Uterus (tissue), 4 donors: ENCODE data around the gene PSMG1. TPM values are rescaled to one million over a fixed set of nuclear protein-coding genes. Genes with fewer than 3 reads are reported as not detected.

Source experiments
- DNase-seq, 2 donors: peaks; one replicate each; pipeline ENCODE4 v3.0.0-alpha.2; 2019 to 2020
- H3K27ac ChIP-seq, 2 donors: fragments of 200-600 bp; sonication (generic); 1 replicate in 1 of 2; 2 replicates in 1 of 2; pipeline ENCODE4 v1.5.1; 2016 to 2018
- H3K27me3 ChIP-seq, 2 donors: fragments of 200-600 bp; sonication (generic); one replicate each; pipeline ENCODE4 v1.5.1; 2018 to 2019; ENCODE audit warnings: control low read depth in 1 of 2
- H3K36me3 ChIP-seq, 2 donors: fragments of 200-600 bp; sonication (generic); one replicate each; pipeline ENCODE4 v1.5.1; 2019; ENCODE audit warnings: control low read depth in 1 of 2
- H3K4me1 ChIP-seq, 2 donors: fragments of 200-600 bp; sonication (generic); one replicate each; pipeline ENCODE4 v1.5.1; 2018 to 2019; ENCODE audit warnings: control low read depth in 1 of 2
- H3K4me3 ChIP-seq, 2 donors: fragments of 200-600 bp; sonication (generic); 1 replicate in 1 of 2; 2 replicates in 1 of 2; pipeline ENCODE4 v1.5.1; 2018 to 2019; ENCODE audit warnings: mild to moderate bottlenecking in 1 of 2
- H3K9me3 ChIP-seq, 2 donors: fragments of 200-600 bp; sonication (generic); one replicate each; pipeline ENCODE4 v1.5.1; 2019; ENCODE audit warnings: control low read depth in 1 of 2
- CTCF ChIP-seq, 4 experiments: fragments of 200-600 bp in 2 of 4; fragments of 450-650 bp in 2 of 4; sonication (generic) in 2 of 4; IDR thresholded peaks; one replicate each; pipeline ENCODE4 v1.5.1; 2016 to 2019; ENCODE audit warnings: antibody characterized with exemption in 4 of 4, mild to moderate bottlenecking in 2 of 4, moderate library complexity in 1 of 4
- POLR2A ChIP-seq, 2 donors: fragments of 450-650 bp; IDR thresholded peaks; one replicate each; pipeline ENCODE4 v1.6.1; 2016; ENCODE audit warnings: antibody characterized with exemption in 2 of 2, mild to moderate bottlenecking in 1 of 2, moderate library complexity in 1 of 2
- intact Hi-C: fragments of 100-400 bp; cut with DNase I; formaldehyde crosslinking; loops from one replicate; pipeline ENCODE4 v1.15.1; 2023; ENCODE audit warnings: low total_unique reads
- total RNA-seq, 4 donors: library from RNA; depleted of rRNA in 3 of 4; stranded (reverse); fragments of >200 nt in 3 of 4; gene quantifications; one replicate each; pipeline versions ENCODE4 v1.1.0 to v1.2.4, GENCODE V29; 2014 to 2023
- donor health status: DM: yes; HTN: yes; CAD: no.

Gene PSMG1
- total RNA-seq, 4 donors from 2014 or later: 21.0 to 33.8 (median 23.4) TPM

- TF ChIP-seq CTCF (IDR thresholded peaks at IDR 0.05) (no peak), POLR2A (IDR thresholded peaks at IDR 0.05) (no peak)
Measured at GRCh38 chr21:39189857-39190604, 6.8 kb upstream of the PSMG1 start.

DNA sequence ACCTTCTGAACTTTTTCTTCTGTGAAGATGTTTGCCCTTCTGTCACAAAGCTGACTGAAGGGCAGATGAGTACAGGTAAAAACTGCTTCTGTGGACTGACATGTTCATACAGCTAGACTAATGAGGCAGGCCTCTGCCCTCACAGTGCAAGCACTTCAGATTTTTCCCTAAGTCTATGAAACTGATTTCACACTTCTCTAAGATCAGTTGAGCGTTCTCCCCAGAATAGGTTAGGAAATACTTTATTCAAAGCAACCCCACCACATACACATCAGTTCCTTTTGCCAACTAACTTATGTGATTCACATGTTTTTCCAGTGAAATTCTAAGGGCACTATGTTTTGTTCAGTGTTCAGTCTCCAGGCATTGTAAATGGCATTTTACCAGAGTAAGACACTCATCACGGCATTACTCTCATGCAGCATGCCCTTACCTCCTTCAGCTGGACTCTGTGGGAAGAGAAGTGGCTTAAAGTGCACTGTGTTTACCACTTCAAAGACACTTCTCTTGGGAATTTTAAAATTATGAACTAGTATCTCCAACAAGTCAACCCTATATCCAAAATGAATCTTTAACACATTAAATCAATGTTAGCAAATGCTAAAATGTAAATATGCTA is 5.4 kb upstream of the PSMG1 start:
- H3K36me3 ChIP-seq: no peaks in the 10 kb centered on the region
- no peaks in the 10 kb centered on the region for H3K9me3 ChIP-seq
- DNase-seq: no peak
- no peaks in the 10 kb centered on the region for H3K27me3 ChIP-seq
- H3K4me1 ChIP-seq: no peaks in the 10 kb centered on the region
- TF ChIP-seq CTCF (IDR thresholded peaks at IDR 0.05): no peak
- no peak for TF ChIP-seq POLR2A (IDR thresholded peaks at IDR 0.05)
- intact Hi-C loops: loop anchor here (10.0 kb wide), 1 partner anchor 196 kb away; a partner anchor contains a TSS
- no peak overlapping the region for H3K4me3 ChIP-seq
- H3K27ac ChIP-seq: no peak overlapping the region

More at GRCh38 chr21:39189857-39190604, 6.8 kb upstream of the PSMG1 start:
- intact Hi-C loops: loop anchor here (10.0 kb wide), 1 partner anchor 195 kb away; a partner anchor contains a TSS
- Histone ChIP-seq H3K27ac (no peak overlapping the region), H3K4me1 (no peaks in the 10 kb centered on the region), H3K4me3 (no peak overlapping the region), H3K27me3 (no peaks in the 10 kb centered on the region), H3K36me3 (no peaks in the 10 kb centered on the region), H3K9me3 (no peaks in the 10 kb centered on the region)
- no peak for DNase-seq

DNA sequence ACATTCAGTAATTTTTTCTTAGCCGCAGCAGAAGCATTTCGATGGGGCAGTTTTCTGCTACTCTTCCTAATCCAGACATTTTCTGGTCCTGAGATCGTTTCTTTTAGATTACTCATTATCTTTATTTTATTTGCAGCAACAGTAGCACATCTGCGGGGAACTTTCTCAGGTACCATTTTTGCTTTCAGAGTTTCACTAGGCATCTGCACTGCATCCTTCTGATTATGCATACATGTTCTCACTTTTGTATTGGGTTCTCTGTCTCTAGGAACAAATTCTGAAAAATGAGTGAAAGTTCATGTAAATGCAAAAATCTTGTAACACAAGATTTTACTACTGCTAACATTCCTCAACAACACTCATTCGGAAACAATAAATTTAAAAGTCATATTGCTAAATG is 3.9 kb upstream of the PSMG1 start:
- H3K4me3 ChIP-seq: no peak overlapping the region
- TF ChIP-seq CTCF (IDR thresholded peaks at IDR 0.05): no peak
- no peak for TF ChIP-seq POLR2A (IDR thresholded peaks at IDR 0.05)
- intact Hi-C loops: loop anchor here (10.0 kb wide), 1 partner anchor 198 kb away; a partner anchor contains a TSS
- no peaks in the 10 kb centered on the region for H3K9me3 ChIP-seq
- no peak for DNase-seq
- H3K36me3 ChIP-seq: no peaks in the 10 kb centered on the region
- no peak overlapping the region for H3K27ac ChIP-seq
- no peaks in the 10 kb centered on the region for H3K4me1 ChIP-seq
- no peaks in the 10 kb centered on the region for H3K27me3 ChIP-seq

- Histone ChIP-seq H3K27ac (no peak overlapping the region), H3K9me3 (no peaks in the 10 kb centered on the region), H3K4me1 (no peaks in the 10 kb centered on the region), H3K27me3 (no peaks in the 10 kb centered on the region), H3K4me3 (no peak overlapping the region), H3K36me3 (no peaks in the 10 kb centered on the region)
- intact Hi-C loops: loop anchor here (10.0 kb wide), 1 partner anchor 198 kb away; a partner anchor contains a TSS
- TF ChIP-seq POLR2A (IDR thresholded peaks at IDR 0.05): no peak
- no peak for TF ChIP-seq CTCF (IDR thresholded peaks at IDR 0.05)
- no peak for DNase-seq
Measured at GRCh38 chr21:39186676-39187075, 3.4 kb upstream of the PSMG1 start.

GRCh38 chr21:39185157-39185556 is 1.9 kb upstream of the PSMG1 start:
- intact Hi-C loops: loop anchor here (10.0 kb wide), 1 partner anchor 200 kb away; a partner anchor contains a TSS
- H3K9me3 ChIP-seq: no peaks in the 10 kb centered on the region
- H3K4me3 ChIP-seq: no peak overlapping the region
- TF ChIP-seq CTCF (IDR thresholded peaks at IDR 0.05) (no peak), POLR2A (IDR thresholded peaks at IDR 0.05) (no peak)
- no peaks in the 10 kb centered on the region for H3K27me3 ChIP-seq
- no peak overlapping the region for H3K27ac ChIP-seq
- no peaks in the 10 kb centered on the region for H3K4me1 ChIP-seq
- no peak for DNase-seq
- H3K36me3 ChIP-seq: no peaks in the 10 kb centered on the region
